NCI-H1105 treated with DMSO at 0.1 percent for 48 hours (cell line): ENCODE measurements around the gene THBD.

ENCODE experiments used
- DNase-seq: peaks from one replicate; lab custom pipeline; 2025; lab: John Stamatoyannopoulos, UW

Gene THBD

DNA sequence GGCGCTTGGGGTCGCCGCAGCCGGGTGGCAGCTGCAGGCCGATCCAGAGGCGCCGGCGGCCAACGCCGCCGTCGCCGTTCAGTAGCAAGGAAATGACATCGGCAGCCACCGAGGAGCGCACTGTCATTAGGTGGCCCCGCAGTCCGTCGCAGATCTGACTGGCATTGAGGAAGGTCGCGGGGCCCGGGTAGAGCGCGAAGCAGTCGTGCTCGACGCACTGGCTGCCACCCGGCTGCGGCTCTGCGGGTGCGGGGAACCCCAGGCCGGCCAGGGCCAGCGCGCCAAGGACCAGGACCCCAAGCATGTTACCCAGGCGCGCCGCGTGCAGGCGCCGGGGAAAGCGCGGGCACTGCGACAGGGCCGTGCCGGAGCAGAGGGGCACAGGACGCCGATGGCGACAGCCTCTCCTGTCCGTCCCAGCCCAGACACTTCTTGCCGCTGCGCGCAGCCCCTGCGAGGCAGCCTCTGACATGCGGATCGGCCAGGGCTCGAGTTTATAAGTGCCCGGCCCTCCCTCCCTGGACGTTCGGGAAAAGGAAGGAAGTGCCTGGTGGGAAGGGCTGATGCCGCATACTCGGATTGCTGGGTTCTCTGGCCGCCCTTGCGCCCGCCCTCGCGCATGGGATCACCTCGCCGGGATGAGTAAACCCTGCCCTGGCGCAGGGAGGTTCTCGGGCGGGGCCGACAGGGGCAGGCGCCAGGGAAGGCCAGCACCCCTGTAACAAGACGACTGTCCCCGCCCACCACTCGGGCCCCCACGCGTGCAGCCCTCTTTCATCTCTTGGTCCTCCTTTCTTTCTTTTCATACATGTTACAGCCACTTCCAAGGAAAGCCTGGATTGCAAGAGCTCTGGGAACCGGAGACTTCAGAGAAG, at the start of gene THBD:
Gene THBD (minus strand): TSS at position 472 of the 875 bp plus-strand sequence. CDS start 168 bp downstream, at position 304.
- DNase-seq = no peak

DNA sequence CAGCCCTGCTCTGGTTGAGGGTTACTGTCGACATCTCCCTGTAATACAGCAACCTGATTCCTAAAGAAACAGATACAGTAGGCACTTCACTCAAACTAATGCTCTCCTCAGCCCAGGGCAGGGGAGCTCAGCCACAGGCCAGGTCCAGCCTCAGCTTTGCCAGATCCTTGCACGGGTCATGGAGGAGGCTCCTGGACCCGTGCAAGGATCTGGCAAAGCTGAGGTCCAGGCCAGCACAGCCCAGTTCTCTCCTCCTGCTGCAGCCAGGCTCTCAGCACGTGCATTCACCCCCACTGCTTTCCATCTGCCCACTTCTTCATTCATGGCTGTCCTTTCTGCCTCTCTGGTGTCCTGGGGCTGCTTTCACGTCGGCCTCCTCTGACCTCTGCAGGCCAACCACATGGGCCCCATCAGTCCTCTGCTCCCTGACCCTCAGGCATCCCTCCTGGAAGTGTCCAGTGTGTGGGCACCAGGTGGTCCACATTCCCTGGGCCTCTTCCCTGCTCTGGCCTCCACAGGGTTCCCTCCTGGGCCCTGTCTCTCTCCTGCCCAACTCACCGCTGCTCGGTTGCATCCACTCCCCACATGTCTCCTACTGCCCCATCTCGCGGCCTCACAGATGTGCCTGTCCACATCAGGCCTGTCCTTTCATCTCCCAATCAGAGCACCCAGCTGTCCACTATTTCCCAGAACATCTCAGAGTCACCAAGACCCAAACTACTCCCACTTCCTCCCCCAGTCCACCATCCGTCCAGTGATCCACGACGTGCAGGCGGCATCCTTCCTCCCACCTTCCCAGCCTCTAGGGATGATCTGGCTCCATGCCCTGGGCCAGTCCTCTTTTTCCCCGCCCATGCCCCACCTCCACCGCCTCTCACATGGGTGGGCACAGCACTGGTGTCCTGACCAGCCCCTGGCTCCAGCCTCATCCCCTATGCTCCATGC, 48.4 kb upstream of the THBD start:
- DNase-seq = no peak

DNA sequence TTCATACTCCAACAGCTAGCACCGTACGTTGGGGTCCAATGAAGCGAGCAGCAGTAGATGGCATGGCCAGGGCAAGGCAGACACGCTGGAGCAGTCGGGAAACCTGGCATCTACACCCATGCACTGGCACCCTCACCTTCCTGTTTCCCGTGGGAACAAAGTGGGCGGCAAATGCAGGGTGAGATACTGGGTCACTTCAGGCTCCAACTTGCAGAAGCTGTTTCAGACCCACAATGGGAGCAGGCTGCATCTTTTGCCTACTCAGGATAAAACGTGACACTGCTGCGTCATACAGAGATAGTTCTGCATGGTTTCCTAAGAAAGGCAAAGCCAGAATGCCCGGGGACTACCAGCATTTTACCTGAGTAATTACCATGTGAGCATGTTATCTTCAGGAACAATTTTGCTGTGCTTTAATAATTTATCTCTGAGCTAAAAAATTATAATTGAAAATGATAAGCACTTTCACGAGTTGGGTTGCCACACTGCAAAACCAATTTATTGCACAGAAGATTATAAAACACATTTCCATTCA, 47.6 kb upstream of the THBD start:
- DNase-seq = no peak

GRCh38 chr20:23096097-23096496, 46.6 kb upstream of the THBD start:
- no peak for DNase-seq

GRCh38 chr20:23095499-23095898, 46.0 kb upstream of the THBD start:
- DNase-seq = no peak

- no peak for DNase-seq
Measured at GRCh38 chr20:23094927-23095326, 45.5 kb upstream of the THBD start.

DNA sequence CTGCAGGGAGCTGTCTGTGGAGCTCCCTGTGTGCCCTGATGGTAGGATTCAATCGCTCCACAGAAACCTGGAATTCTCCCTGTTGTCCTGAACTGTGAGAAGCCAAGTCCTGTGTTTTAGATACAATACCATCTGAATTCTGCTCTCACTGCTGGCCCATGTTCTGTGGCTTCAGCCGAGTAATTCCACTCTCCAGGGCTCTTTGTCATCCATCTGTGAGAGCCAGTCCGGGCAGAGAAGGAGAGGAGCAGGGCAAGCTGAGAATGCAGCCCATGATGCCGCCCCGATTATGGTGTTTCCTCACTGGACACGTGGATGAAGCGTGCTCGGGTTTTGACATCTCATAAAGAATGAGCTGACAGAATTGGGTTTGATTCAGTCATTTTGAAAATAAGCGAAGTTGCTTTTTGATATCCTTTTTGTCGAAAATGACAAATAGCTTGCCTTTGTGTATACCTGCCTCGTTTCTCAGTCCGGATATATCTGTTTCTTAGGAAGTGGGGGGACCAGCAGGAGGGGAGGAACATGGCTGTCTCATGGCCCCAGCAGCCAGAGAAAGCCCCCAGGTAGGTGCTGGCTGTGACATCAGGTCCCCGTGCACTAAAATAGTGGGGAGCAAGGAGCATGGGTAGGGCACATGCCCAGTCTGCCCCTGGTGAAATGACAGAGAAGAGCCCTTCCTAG, 44.9 kb upstream of the THBD start:
- no peak for DNase-seq

DNA sequence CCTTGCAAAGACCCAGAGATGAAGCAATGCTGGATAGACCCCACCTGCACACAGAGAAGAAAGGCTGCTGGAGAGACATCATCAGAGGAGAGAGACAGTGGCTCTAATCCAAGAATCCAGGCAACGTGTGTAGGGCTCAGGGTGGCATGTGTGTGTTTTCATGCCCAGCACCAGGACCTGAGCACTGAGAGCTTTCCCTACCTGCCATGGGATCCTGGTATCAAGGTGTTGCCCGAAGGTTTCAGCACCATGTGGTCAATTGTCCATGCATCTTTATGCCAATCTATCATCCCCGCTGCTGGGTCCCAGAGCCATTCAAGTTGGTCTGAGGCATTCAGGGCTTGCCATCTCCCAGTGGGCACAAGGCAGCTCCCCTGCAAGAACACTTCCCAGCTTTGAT, 44.1 kb upstream of the THBD start:
- no peak for DNase-seq

DNA sequence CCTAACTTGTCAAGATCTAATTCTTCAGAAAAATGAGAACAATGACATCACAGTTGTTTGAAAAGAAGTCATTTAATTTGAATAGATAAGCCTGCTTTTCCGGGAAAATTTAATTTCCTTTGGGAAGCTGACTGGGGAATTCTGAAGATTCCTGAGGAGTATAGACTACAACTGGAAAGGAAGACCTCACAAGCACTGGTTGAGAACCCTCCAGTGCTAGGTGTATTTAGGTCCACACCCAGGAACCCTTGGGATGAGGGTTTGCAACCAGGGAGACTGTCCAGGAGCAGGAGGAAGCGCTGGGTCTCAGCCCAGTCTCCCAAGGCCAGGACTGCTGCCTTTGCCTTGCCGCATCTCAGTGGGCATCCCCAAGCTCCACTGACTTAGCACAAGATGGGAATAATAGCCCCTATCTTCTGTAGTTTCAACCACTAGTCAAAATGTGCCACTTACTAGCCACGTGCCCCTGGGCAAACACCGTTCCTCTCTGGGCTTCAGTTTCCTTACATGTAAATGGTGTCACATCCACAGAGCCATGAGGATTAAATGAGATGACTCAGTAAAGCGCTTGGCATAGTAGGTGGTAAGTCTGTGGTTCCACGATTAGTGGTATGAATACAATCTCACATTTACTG, 43.5 kb upstream of the THBD start:
- DNase-seq = no peak

DNA sequence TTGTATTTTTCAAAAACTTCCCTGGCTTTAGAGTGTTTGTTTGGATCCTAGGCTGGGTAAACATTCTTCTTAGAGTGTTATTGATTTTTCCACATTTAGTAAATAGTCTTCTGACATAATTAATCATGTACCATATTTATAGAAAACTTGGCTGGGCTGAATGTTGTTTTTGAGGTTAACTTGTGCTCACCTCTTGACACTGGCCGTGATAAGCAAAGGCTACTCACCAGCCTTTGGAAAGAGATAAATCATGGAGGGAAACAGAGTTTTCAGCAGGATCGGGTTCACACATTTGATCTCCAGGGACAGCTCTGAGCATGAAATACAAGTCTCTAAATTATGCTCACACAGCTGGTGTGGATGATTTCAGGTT, 42.9 kb upstream of the THBD start:
- peak; percentile 39 for DNase-seq

GRCh38 chr20:23091721-23092383, 42.4 kb upstream of the THBD start:
- DNase-seq = no peak

DNA sequence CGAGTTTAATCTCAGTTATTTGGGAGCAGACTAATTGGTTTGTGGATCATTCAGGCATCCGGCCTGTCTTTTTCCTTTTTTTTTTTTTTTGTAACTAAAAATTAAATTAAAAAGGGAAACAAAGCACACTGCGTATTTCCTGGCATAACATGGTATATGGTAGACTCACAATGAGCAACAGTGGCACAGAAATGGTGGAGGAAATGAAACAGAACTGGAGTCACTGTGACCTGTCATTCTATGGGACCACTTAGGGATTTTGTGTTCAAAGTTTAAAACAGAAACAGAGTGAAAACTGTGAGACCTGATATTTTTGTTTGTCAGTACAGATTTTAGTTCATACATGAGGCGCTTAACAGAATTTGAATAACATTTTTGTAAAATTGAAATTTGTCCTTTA, 41.4 kb upstream of the THBD start:
- no peak for DNase-seq

DNA sequence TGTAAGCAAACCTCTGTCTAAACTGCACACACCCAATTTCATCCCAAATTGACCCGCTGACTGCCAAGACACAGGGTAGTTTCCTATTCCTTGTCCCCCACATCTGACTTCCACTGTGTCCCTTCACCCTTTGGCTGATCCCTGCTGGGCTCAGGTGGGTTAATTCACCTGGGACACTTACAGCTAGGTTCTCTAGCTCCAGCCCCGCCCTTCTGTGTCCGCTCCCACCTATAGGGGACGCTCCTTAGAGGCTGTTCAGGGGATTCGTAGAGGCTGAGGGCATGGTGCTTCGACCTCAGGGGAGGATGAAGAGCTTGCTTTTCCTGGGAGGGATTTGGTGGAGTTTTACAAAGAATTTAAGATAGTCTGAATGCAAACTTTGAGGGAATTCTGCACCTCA, 40.7 kb upstream of the THBD start:
- no peak for DNase-seq

DNA sequence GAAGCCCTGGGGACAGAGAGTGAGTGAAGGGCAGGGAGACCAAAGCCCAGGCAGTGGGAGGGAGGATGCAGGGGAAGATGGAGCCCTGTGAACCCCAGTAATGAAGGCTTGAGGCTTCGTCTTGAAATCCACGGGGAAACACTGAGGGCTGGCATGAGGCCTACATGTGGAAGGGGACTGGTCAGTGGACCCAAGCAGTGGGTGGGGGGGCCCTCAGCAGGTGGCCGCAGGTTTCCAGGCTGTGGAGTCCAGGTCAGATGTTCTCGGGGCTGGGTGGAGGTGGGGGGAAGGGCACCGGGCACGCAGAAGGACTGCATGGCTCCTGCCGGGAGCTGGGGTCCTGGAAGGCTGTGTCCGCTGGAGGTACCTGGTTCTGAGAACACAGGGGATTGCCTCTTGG, 39.4 kb upstream of the THBD start:
- DNase-seq = no peak

- no peak for DNase-seq
Measured at GRCh38 chr20:23087587-23088251, 38.2 kb upstream of the THBD start.

DNA sequence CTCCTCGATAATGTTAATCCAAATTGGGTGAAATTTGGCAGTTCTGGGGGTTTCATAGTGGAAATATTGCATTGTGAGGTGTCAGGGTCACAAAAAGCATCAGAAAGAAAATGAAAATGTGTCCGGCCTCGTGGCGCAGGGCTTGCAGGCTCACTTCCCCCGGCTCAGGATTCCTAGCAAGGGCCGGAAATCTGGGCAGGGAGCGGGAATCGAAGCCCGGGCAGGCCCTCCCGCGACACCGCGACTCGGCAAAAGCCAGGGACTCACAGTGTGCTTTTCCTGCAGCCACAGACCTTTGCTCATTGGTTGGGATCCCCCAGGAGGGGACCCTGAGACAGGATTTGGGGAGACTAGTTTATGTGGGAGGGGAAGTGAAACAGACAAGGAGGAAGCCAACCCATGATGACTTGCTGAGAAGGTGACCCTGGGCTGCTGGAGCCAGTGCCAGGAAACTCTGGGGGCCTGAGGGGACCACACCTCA, 37.5 kb upstream of the THBD start:
- no peak for DNase-seq

DNA sequence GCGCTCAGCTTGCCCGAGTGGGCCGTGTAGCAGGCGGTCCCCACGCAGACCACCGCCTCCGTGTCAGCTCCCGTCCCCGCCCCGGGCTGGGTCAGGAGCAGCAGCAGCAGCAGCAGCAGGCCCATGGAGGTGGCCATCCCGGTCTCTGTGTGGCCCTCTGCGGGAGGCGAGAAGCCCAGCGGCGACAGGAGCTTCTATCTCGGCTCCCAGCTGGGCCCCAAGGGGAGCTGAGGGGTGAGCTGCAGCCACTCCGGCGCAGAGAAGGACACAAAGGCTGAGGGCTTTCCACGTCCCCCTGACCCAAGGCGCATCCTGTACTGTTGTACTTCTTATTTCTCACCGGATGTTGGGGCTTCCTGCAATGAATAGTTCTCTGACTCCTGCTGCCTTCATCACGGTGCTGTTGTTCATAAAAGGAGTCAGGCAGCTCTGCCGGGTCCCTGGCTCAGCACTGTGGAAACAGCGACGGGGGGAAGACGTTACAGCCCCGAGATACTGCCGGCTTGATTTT, 36.6 kb upstream of the THBD start, which contains the start of gene CD93:
Gene CD93 (minus strand): TSS at position 269 of the 511 bp plus-strand sequence. CDS start 132 bp downstream, at position 137.
- DNase-seq = no peak

- no peak for DNase-seq
Measured at GRCh38 chr20:23085436-23086055, 36.1 kb upstream of the THBD start.

GRCh38 chr20:23084845-23085365, 35.4 kb upstream of the THBD start:
- DNase-seq = no peak
